ENCODE data around the gene VTN. TPM values are rescaled to one million over a fixed set of nuclear protein-coding genes. Genes with fewer than 3 reads are reported as not detected.

VTN gene
- total RNA-seq, 2 donors from 2014 or later, result 0.14 to 57.8 TPM

- Histone ChIP-seq H3K27ac (no peak overlapping the region), H3K27me3 (replicated peaks; ENCODE audit: insufficient read depth) (no peaks in the 10 kb centered on the region), H3K4me3 (no peak overlapping the region), H3K9me3 (no peaks in the 10 kb centered on the region), H3K36me3 (peaks cover 3 to 5% of the 10 kb centered on the region in 2 donors), H3K4me1 (replicated peaks) (no peaks in the 10 kb centered on the region)
- no peak for DNase-seq (ENCODE audit: low spot score)
- TF ChIP-seq POLR2A (IDR thresholded peaks at IDR 0.05) (no peak), POLR2AphosphoS5 (IDR thresholded peaks at IDR 0.05) (no peak), CTCF (IDR thresholded peaks at IDR 0.05) (no peak)
- 92% methylated on average over 3 of the region's 3 CpGs for WGBS
- intact Hi-C loops (cut with DNase I), result no loop called here
Observed at GRCh38 chr17:28365487-28365886, 4.6 kb downstream of the VTN start.

- no peaks in the 10 kb centered on the region for H3K4me1 ChIP-seq (replicated peaks)
- no peak for TF ChIP-seq POLR2AphosphoS5 (IDR thresholded peaks at IDR 0.05)
- no peak for TF ChIP-seq CTCF (IDR thresholded peaks at IDR 0.05)
- no peak for TF ChIP-seq POLR2A (IDR thresholded peaks at IDR 0.05)
- no peak for DNase-seq (ENCODE audit: low spot score)
- WGBS, result 92% methylated on average over 12 of the region's 13 CpGs
- H3K27ac ChIP-seq, result no peak within 1 kb of the TSS
- peaks cover 3 to 9% of the 10 kb centered on the region in 2 donors for H3K36me3 ChIP-seq
- H3K27me3 ChIP-seq (replicated peaks; ENCODE audit: insufficient read depth), result no peaks in the 10 kb centered on the region
- intact Hi-C loops (cut with DNase I), result no loop called here
- H3K4me3 ChIP-seq, result no peak within 1 kb of the TSS
- no peaks in the 10 kb centered on the region for H3K9me3 ChIP-seq
Observed at GRCh38 chr17:28364665-28365363, 5.3 kb downstream of the VTN start, which contains the start of gene SEBOX. Gene SEBOX, minus strand, starts transcription at chr17:28365199. Its CDS starts 48 bp downstream, at chr17:28365151.

- H3K27me3 ChIP-seq (replicated peaks; ENCODE audit: insufficient read depth), result no peaks in the 10 kb centered on the region
- intact Hi-C loops (cut with DNase I), result no loop called here
- no peaks in the 10 kb centered on the region for H3K9me3 ChIP-seq
- no peak overlapping the region for H3K4me3 ChIP-seq
- WGBS, result 89% methylated on average over 8 of the region's 8 CpGs
- H3K36me3 ChIP-seq, result peaks cover 3 to 9% of the 10 kb centered on the region in 2 donors
- no peak overlapping the region for H3K27ac ChIP-seq
- no peaks in the 10 kb centered on the region for H3K4me1 ChIP-seq (replicated peaks)
- DNase-seq (ENCODE audit: low spot score), result no peak
- TF ChIP-seq CTCF (IDR thresholded peaks at IDR 0.05), result no peak
- TF ChIP-seq POLR2AphosphoS5 (IDR thresholded peaks at IDR 0.05), result no peak
- TF ChIP-seq POLR2A (IDR thresholded peaks at IDR 0.05), result no peak
Observed at GRCh38 chr17:28363776-28364650, 6.1 kb downstream of the VTN start.

GRCh38 chr17:28363186-28363585 is 6.9 kb downstream of the VTN start:
- peaks cover 3 to 9% of the 10 kb centered on the region in 2 donors for H3K36me3 ChIP-seq
- H3K9me3 ChIP-seq, result no peaks in the 10 kb centered on the region
- 87% methylated on average over 5 of the region's 5 CpGs for WGBS
- peaks cover 4% of the 10 kb centered on the region for H3K4me1 ChIP-seq (replicated peaks)
- no peak overlapping the region for H3K27ac ChIP-seq
- intact Hi-C loops (cut with DNase I), result no loop called here
- TF ChIP-seq POLR2A (IDR thresholded peaks at IDR 0.05) (no peak), POLR2AphosphoS5 (IDR thresholded peaks at IDR 0.05) (no peak), CTCF (IDR thresholded peaks at IDR 0.05) (no peak)
- no peak overlapping the region for H3K4me3 ChIP-seq
- no peaks in the 10 kb centered on the region for H3K27me3 ChIP-seq (replicated peaks; ENCODE audit: insufficient read depth)
- DNase-seq (ENCODE audit: low spot score), result no peak

All from prostate gland (tissue), 2 donors.